Measurements from ENCODE around the gene ZNF562. TPM values are rescaled to one million over a fixed set of nuclear protein-coding genes. Genes with fewer than 3 reads are reported as not detected.
A peak's percentile ranks its signal among the peaks of the same experiment; 100 is the strongest.

The ZNF562 gene
- total and polyA plus RNA-seq, 2 donors (not counting 3 experiments of a cell fraction or from before 2014, with no cell fraction given) = 6.3 to 27.0 TPM

DNA sequence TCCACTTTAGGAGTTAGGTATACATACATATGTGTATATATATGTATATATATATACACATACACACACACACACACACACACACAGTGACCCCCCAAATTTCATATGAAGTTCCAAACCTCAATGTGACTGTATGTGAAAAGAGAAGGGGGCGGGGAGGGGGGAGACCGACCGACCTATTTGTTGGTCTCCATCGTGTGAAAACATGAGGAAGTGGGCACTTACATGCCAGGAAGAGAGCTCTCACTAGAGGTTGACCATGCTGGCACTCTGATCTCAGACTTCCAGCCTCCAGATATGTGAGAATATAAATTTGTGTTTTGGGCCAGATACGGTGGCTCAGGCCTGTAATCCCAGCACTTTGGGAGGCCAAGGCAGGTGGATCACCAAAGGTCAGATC, 24.6 kb downstream of the ZNF562 start:
- intact Hi-C loops (cut with micrococcal nuclease) = no loop called here

More for the DNA sequence above, 24.6 kb downstream of the ZNF562 start:
- BruUV-seq (replicated peaks) = TSS peak; percentile 1
- Histone ChIP-seq H4K20me1 (replicated peaks; ENCODE audit: control insufficient read depth, extremely low read depth, insufficient read depth, low read length) (no peaks in the 10 kb centered on the region), H3K4me2 (ENCODE audit: insufficient read depth, low read length) (no peak overlapping the region), H3K9me1 (replicated peaks; ENCODE audit: control insufficient read depth, extremely low read depth, insufficient read depth, low read length) (no peaks in the 10 kb centered on the region), H3K4me1 (ENCODE audit: control insufficient read depth, extremely low read depth, insufficient read depth, low read length) (no peaks in the 10 kb centered on the region), H3K36me3 (ENCODE audit: control insufficient read depth in 2 of 2, extremely low read depth in 1 of 2, insufficient read depth in 2 of 2, low read length in 2 of 2) (peaks cover 15 to 18% of the 10 kb centered on the region in 2 experiments), H3K9ac (replicated peaks; ENCODE audit: extremely low read depth, insufficient read depth, low read length) (no peak overlapping the region), H3K9me3 (replicated peaks; ENCODE audit: control insufficient read depth, insufficient read depth, low read length) (peaks cover 14% of the 10 kb centered on the region), H3K27me3 (ENCODE audit: control insufficient read depth in 2 of 2, insufficient read depth in 2 of 2, low read length in 2 of 2) (no peaks in the 10 kb centered on the region), H3K4me3 (replicated peaks in 1 of 3; ENCODE audit: insufficient read depth in 1 of 3, low read depth in 1 of 3, low read length in 3 of 3) (no peak overlapping the region), H3K27ac (ENCODE audit: insufficient read depth, low read depth, low read length) (no peak overlapping the region), H2AFZ (ENCODE audit: low read depth, low read length) (no peak overlapping the region), H3K79me2 (ENCODE audit: control insufficient read depth, insufficient read depth, low read length) (peaks cover 12% of the 10 kb centered on the region)
- DNase-seq (ENCODE audit: low read depth, low spot score) = no peak
- no peak for FAIRE-seq
- dilution Hi-C loops (cut with MboI; ENCODE audit: extremely low pct_ligation_motif_present, low sequenced_read_pairs) = no loop called here
- POLR2A ChIA-PET = no interaction called here
- CTCF ChIA-PET = no interaction called here
- no peak for TF ChIP-seq JUN (IDR thresholded peaks at IDR 0.05; ENCODE audit: borderline replicate concordance, insufficient read depth, insufficient read length, low read depth)
- no peak for TF ChIP-seq POLR2AphosphoS5 (IDR thresholded peaks at IDR 0.05; ENCODE audit: insufficient read depth, low read depth, low read length)
- TF ChIP-seq POLR2A (IDR thresholded peaks at IDR 0.05; ENCODE audit: low read depth, low read length) = no peak
- TF ChIP-seq FOS (IDR thresholded peaks at IDR 0.05; ENCODE audit: borderline replicate concordance, insufficient read depth, low read length) = no peak
- TF ChIP-seq EZH2 (IDR thresholded peaks at IDR 0.05; ENCODE audit: borderline replicate concordance, low read depth, low read length, severe bottlenecking) = no peak
- no peak for TF ChIP-seq GATA2 (IDR thresholded peaks at IDR 0.05; ENCODE audit: insufficient read depth, insufficient read length, low read depth, low read length)
- TF ChIP-seq, protein P1, sequence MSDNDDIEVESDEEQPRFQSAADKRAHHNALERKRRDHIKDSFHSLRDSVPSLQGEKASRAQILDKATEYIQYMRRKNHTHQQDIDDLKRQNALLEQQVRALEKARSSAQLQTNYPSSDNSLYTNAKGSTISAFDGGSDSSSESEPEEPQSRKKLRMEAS (IDR thresholded peaks at IDR 0.05; ENCODE audit: insufficient read depth, insufficient read length) = no peak
- no peak for TF ChIP-seq MYC (IDR thresholded peaks at IDR 0.05; ENCODE audit: low read depth, low read length)
- TF ChIP-seq, protein P2, sequence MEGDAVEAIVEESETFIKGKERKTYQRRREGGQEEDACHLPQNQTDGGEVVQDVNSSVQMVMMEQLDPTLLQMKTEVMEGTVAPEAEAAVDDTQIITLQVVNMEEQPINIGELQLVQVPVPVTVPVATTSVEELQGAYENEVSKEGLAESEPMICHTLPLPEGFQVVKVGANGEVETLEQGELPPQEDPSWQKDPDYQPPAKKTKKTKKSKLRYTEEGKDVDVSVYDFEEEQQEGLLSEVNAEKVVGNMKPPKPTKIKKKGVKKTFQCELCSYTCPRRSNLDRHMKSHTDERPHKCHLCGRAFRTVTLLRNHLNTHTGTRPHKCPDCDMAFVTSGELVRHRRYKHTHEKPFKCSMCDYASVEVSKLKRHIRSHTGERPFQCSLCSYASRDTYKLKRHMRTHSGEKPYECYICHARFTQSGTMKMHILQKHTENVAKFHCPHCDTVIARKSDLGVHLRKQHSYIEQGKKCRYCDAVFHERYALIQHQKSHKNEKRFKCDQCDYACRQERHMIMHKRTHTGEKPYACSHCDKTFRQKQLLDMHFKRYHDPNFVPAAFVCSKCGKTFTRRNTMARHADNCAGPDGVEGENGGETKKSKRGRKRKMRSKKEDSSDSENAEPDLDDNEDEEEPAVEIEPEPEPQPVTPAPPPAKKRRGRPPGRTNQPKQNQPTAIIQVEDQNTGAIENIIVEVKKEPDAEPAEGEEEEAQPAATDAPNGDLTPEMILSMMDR (IDR thresholded peaks at IDR 0.05; ENCODE audit: extremely low read depth in 1 of 2, insufficient read depth in 1 of 2, low read depth in 1 of 2, low read length in 2 of 2) = no peak

All from endothelial cell of umbilical vein (primary cell).